Glutamatergic neuron (in vitro differentiated cells): ENCODE results near the gene ZNFX1. TPM values are rescaled to one million over a fixed set of nuclear protein-coding genes. Genes with fewer than 3 reads are reported as not detected.
"Not testable (repeated sequence)": the region's sequence is repeated elsewhere in the genome, so short reads cannot be mapped to it uniquely, and the experiment has no call there.

Experiments used
- DNase-seq: peaks from one replicate; pipeline ENCODE4 v3.0.0; 2022
- H3K27ac Mint-ChIP-seq: one replicate; pipeline ENCODE4 v1.8.0; 2020; ENCODE audit warnings: mild to moderate bottlenecking, mixed read lengths, inconsistent platforms; ENCODE audit not compliant: unreplicated experiment
- H3K27me3 Mint-ChIP-seq: one replicate; pipeline ENCODE4 v1.8.0; 2020; ENCODE audit warnings: mild to moderate bottlenecking, moderate library complexity, mixed read lengths, inconsistent platforms; ENCODE audit not compliant: unreplicated experiment
- H3K36me3 Mint-ChIP-seq: one replicate; pipeline ENCODE4 v1.8.0; 2020; ENCODE audit warnings: mild to moderate bottlenecking, mixed read lengths, inconsistent platforms; ENCODE audit not compliant: unreplicated experiment
- H3K4me1 Mint-ChIP-seq: one replicate; pipeline ENCODE4 v1.8.0; 2020; ENCODE audit warnings: mild to moderate bottlenecking, low read depth, mixed read lengths, inconsistent platforms; ENCODE audit not compliant: unreplicated experiment
- H3K4me3 Mint-ChIP-seq: one replicate; pipeline ENCODE4 v1.8.0; 2020; ENCODE audit warnings: mild to moderate bottlenecking, mixed read lengths, inconsistent platforms; ENCODE audit not compliant: unreplicated experiment
- H3K9me3 Mint-ChIP-seq: one replicate; pipeline ENCODE4 v1.8.0; 2020; ENCODE audit warnings: mild to moderate bottlenecking, moderate library complexity, mixed read lengths, inconsistent platforms; ENCODE audit not compliant: unreplicated experiment
- total RNA-seq: library from RNA; stranded (reverse); fragmentation: NEBNext Ultra II Directional; extraction: Animal tissue kit (Norgen Biotek cat#: 25700); gene quantifications from one replicate; pipeline ENCODE4 v1.2.1, GENCODE V29; 2021; ENCODE audit not compliant: unreplicated experiment
- TF ChIP-seq, protein P1 (sequence below): fragments of 200-600 bp; sonication (generic); IDR thresholded peaks from one replicate; pipeline ENCODE4 v1.5.0; 2021; ENCODE audit not compliant: partially characterized antibody, unreplicated experiment

ZNFX1 gene
- total RNA-seq, 1 donor from 2014 or later = 11.8 TPM

DNA sequence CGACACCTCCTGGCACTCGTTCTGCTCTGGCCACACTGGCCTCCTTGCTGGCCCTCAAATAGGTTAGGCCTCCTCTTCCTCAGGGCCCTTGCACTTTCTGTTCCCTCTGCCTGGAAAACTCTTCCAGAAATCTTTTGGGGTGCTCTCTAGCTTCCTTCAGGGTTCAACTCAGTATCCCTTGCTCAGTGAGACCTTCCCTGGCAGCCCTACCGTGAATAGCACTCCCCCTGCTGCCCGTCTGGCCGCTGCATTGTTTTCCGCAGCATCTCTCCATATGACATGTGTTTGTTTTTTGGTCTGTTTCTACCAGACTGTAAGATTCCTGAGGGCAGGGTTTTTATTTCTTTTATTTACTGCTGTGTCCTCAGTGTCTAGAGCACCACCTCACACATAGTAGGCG lies 52.0 kb downstream of the ZNFX1 start:
- TF ChIP-seq, protein P1, sequence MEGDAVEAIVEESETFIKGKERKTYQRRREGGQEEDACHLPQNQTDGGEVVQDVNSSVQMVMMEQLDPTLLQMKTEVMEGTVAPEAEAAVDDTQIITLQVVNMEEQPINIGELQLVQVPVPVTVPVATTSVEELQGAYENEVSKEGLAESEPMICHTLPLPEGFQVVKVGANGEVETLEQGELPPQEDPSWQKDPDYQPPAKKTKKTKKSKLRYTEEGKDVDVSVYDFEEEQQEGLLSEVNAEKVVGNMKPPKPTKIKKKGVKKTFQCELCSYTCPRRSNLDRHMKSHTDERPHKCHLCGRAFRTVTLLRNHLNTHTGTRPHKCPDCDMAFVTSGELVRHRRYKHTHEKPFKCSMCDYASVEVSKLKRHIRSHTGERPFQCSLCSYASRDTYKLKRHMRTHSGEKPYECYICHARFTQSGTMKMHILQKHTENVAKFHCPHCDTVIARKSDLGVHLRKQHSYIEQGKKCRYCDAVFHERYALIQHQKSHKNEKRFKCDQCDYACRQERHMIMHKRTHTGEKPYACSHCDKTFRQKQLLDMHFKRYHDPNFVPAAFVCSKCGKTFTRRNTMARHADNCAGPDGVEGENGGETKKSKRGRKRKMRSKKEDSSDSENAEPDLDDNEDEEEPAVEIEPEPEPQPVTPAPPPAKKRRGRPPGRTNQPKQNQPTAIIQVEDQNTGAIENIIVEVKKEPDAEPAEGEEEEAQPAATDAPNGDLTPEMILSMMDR = no peak
- Mint-ChIP-seq H3K4me1 (peaks cover 16% of the 10 kb centered on the region), H3K36me3 (no peaks in the 10 kb centered on the region), H3K9me3 (peaks cover 8% of the 10 kb centered on the region), H3K27ac (no peak overlapping the region), H3K27me3 (peaks cover 2% of the 10 kb centered on the region), H3K4me3 (no peak overlapping the region)
- no peak for DNase-seq

DNA sequence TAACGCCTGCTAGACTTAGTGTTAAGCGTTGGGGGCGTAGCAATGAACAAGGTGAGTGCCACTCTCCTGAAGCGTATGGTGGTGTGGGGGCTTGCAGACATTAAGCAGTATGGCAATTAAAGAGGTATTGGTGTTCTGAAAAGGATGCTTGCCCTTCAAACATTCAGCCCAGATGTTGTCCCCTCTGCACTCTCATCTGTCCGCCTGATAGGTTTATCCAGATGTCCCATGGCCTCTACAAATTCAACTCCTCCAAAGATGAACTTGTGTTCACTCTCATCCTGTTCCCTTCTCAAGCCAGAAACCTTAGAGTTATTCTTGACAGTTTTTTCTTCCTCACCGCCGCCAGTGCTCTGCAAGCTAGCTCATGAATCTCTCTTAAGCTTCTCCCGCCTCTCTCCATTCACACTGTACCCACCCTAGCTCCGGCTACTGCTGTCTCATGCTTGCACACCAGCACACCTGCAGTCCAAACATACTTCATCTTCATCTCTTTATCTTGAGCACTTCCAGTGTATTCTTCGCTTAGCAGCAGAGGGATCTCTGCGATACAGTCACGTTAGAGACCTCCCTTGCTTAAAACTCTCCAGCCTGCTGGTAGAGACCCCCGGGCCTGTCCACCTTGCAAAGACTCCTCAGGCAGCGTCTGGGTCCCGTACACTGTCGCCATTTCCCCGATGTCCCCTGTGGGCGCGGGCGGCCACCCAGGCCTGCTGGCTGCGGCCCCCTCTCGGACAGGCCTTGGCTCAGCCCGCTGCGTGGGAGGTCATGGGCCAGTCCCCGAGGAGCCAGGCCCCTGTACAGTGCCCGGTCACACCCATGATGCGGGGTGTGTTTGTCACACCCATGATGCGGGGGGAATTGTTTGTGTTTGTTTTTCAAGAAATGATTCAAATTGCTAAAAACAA lies 57.7 kb downstream of the ZNFX1 start:
- peaks cover 7% of the 10 kb centered on the region for H3K9me3 Mint-ChIP-seq
- peak overlapping the region; percentile 97 for H3K4me3 Mint-ChIP-seq
- TF ChIP-seq, protein P1 = no peak
- H3K36me3 Mint-ChIP-seq = no peaks in the 10 kb centered on the region
- no peak for DNase-seq
- peaks cover 6% of the 10 kb centered on the region for H3K4me1 Mint-ChIP-seq
- peaks cover 11% of the 10 kb centered on the region for H3K27me3 Mint-ChIP-seq
- peak overlapping the region; percentile 89 for H3K27ac Mint-ChIP-seq

DNA sequence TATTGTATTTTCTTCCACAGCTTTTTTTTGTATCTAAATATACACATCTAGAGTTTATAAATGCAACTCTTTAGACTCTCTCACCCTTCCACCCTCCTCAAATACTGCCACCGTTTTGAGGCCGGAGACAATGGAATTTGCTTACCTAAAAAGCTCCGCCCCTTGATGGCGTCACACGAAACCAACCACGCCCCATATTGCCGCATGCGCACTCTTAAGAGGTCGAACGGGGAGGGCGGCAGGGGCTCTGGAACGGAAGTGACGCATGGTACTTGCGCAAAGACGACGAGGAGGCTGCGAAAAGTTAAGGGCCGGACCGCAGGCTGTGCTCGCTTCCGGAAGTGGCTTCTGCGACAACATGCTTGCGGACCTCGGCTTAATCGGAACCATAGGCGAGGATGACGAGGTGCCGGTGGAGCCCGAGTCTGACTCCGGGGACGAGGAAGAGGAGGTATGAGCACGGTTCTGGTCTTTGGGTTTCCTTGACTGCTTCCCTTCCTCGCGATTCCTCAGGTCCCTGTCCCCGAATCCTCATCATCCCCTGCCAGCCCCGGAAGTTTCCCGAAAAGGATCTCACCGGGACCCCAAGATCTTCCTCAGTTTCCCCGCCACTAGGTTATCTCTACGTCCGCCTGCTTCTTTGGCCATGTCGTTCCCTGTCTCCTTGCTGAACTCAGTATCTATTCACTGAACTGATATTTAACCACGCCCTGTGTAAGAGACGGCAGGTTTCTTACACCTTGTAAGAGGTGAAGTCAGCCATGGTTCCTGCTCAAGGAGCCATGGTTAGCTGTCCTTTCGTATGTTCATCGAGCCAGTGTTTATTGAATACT lies 58.5 kb downstream of the ZNFX1 start, which contains the start of gene DDX27:
TSS of gene DDX27 (plus strand) at position 326 of the 833 bp plus-strand sequence. CDS start at position 359, 33 bp downstream.
- H3K4me3 Mint-ChIP-seq = peak within 1 kb of the TSS; percentile 97
- peak; percentile 94 for DNase-seq
- TF ChIP-seq, protein P1 = no peak
- peaks cover 7% of the 10 kb centered on the region for H3K9me3 Mint-ChIP-seq
- peaks cover 6% of the 10 kb centered on the region for H3K4me1 Mint-ChIP-seq
- H3K36me3 Mint-ChIP-seq = no peaks in the 10 kb centered on the region
- H3K27me3 Mint-ChIP-seq = peaks cover 11% of the 10 kb centered on the region
- peak within 1 kb of the TSS; percentile 89 for H3K27ac Mint-ChIP-seq

DNA sequence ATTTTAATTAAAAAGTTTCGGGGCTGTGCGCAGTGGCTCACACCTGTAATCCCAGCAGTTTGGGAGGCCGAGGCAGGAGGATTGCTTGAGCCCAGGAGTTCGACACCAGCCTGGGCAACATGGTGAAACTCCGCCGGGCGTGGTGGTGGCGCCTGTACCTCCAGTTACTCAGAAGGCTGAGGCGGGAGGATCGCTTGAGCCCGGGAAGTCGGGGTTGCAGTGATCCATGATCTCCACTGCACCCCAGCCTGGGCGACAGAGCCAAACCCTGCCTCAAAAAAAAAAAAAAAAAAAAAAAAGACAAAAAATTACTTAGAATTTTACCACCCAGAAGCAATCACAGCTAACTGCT lies 59.1 kb downstream of the ZNFX1 start:
- Mint-ChIP-seq H3K27me3 (peaks cover 11% of the 10 kb centered on the region), H3K4me3 (peak overlapping the region; percentile 97), H3K27ac (peak overlapping the region; percentile 89)
- H3K36me3 Mint-ChIP-seq, DNase-seq, H3K9me3 Mint-ChIP-seq, H3K4me1 Mint-ChIP-seq: not testable (repeated sequence)

DNA sequence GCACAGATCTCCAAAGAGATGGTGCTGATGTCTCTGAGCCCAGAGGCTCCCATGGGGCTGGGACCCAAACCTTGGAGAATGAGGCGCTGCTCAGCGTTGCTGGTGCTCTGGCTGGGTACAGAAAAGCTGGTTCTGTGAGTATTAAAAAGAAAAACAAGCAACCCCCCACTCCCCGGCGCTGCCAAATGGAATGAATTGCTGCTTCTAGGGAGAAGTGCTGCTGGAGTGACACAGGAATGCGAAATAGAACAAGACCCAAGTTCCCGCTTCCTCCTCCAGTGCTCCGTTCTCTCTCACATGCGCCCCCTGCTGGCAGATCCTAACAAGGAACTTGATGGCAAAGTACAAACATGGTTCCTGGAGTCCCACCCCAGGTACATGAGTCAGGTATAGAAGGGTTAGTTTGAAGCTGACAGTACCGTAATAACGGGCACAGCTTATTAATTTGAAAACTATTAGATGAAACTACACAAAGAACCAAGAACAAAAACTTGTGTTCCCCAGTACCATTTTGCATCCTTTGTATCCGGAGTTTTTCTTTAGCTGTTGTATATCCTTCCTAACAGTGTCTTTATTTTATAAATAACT lies 60.8 kb downstream of the ZNFX1 start:
- peak; percentile 96 for DNase-seq
- peaks cover 6% of the 10 kb centered on the region for H3K4me1 Mint-ChIP-seq
- H3K9me3 Mint-ChIP-seq = peaks cover 7% of the 10 kb centered on the region
- H3K36me3 Mint-ChIP-seq = no peaks in the 10 kb centered on the region
- no peak overlapping the region for H3K27ac Mint-ChIP-seq
- TF ChIP-seq, protein P1 = peak; percentile 95
- H3K4me3 Mint-ChIP-seq = no peak overlapping the region
- peaks cover 11% of the 10 kb centered on the region for H3K27me3 Mint-ChIP-seq
